Fibroblast of lung (primary cell): ENCODE data around the gene EFCAB14. TPM values are rescaled to one million over a fixed set of nuclear protein-coding genes. Genes with fewer than 3 reads are reported as not detected.

ENCODE experiments used
- DNase-seq, 2 donors: peaks; one replicate each; pipeline versions ENCODE4 v3.0.0 to v3.0.0-alpha.2; 2010; ENCODE audit warnings: low read depth in 2 of 2
- H2AFZ ChIP-seq: 2 replicates; pipeline ENCODE4 v1.5.1; 2012; ENCODE audit warnings: low read length, control low read depth, inconsistent platforms
- H3K27ac ChIP-seq: 2 replicates; pipeline ENCODE4 v1.5.1; 2011; ENCODE audit warnings: low read length, control low read depth; ENCODE audit not compliant: insufficient read depth
- H3K27me3 ChIP-seq: 2 replicates; pipeline ENCODE4 v1.5.1; 2011; ENCODE audit warnings: mild to moderate bottlenecking, low read length; ENCODE audit not compliant: control insufficient read depth, insufficient read depth
- H3K36me3 ChIP-seq: 2 replicates; pipeline ENCODE4 v1.5.1; 2011; ENCODE audit warnings: low read length; ENCODE audit not compliant: control insufficient read depth, insufficient read depth
- H3K4me1 ChIP-seq: 2 replicates; pipeline ENCODE4 v1.5.1; 2011; ENCODE audit warnings: low read length; ENCODE audit not compliant: control insufficient read depth, insufficient read depth; ENCODE audit errors: extremely low read depth
- H3K4me2 ChIP-seq: 2 replicates; pipeline ENCODE4 v1.5.1; 2011; ENCODE audit warnings: low read length, control low read depth; ENCODE audit not compliant: insufficient read depth; ENCODE audit errors: extremely low read depth
- H3K4me3 ChIP-seq, 4 experiments: fragments of 200-600 bp in 1 of 4; sonication (generic) in 1 of 4; replicated peaks in 1 of 4; 2 replicates each; pipeline ENCODE4 v1.5.1; 2011 to 2016; ENCODE audit warnings: low read length in 4 of 4, low read depth in 3 of 4, mild to moderate bottlenecking in 3 of 4, control low read depth in 2 of 4, inconsistent platforms in 1 of 4, mixed read lengths in 1 of 4; ENCODE audit not compliant: insufficient read depth in 1 of 4; ENCODE audit errors: control extremely low read depth in 1 of 4
- H3K79me2 ChIP-seq: 2 replicates; pipeline ENCODE4 v1.5.1; 2012; ENCODE audit warnings: mild to moderate bottlenecking, low read length, inconsistent platforms; ENCODE audit not compliant: control insufficient read depth, insufficient read depth
- H3K9ac ChIP-seq: 2 replicates; pipeline ENCODE4 v1.5.1; 2011; ENCODE audit warnings: mild to moderate bottlenecking, low read length, control low read depth; ENCODE audit not compliant: insufficient read depth
- H3K9me3 ChIP-seq: 2 replicates; pipeline ENCODE4 v1.5.1; 2012; ENCODE audit warnings: low read depth, low read length; ENCODE audit not compliant: control insufficient read depth, insufficient read depth
- H4K20me1 ChIP-seq: 2 replicates; pipeline ENCODE4 v1.5.1; 2011; ENCODE audit warnings: low read length; ENCODE audit not compliant: control insufficient read depth, insufficient read depth; ENCODE audit errors: extremely low read depth
- CTCF ChIP-seq, 2 donors: IDR thresholded peaks in 1 of 2; conservative IDR thresholded peaks in 1 of 2; 1 replicate in 1 of 2; 2 replicates in 1 of 2; pipeline ENCODE4 v1.5.1; 2011 to 2012; ENCODE audit warnings: low read length in 2 of 2, control low read depth in 1 of 2, inconsistent platforms in 1 of 2, low read depth in 1 of 2, mild to moderate bottlenecking in 1 of 2
- EZH2 ChIP-seq: IDR thresholded peaks from 2 replicates; pipeline ENCODE4 v1.5.1; 2012; ENCODE audit warnings: low read length, control low read depth, mild to moderate bottlenecking; ENCODE audit errors: missing control alignments
- polyA plus RNA-seq, 2 donors: library from polyadenylated mRNA; depleted of rRNA in 1 of 2; stranded (reverse) in 1 of 2; unstranded in 1 of 2; fragments of >200 nt; gene quantifications; 2 replicates each; pipeline ENCODE4 v1.2.1, GENCODE V29; 2011 to 2012; ENCODE audit warnings: missing spikeins in 1 of 2
- total RNA-seq: library from RNA; depleted of rRNA; stranded (reverse); fragments of >200 nt; gene quantifications from 2 replicates; pipeline ENCODE4 v1.2.1, GENCODE V29; 2014

The EFCAB14 gene
- total and polyA plus RNA-seq, 2 donors (not counting 1 experiment from before 2014, with no cell fraction given): 35.3 to 65.0 TPM

DNA sequence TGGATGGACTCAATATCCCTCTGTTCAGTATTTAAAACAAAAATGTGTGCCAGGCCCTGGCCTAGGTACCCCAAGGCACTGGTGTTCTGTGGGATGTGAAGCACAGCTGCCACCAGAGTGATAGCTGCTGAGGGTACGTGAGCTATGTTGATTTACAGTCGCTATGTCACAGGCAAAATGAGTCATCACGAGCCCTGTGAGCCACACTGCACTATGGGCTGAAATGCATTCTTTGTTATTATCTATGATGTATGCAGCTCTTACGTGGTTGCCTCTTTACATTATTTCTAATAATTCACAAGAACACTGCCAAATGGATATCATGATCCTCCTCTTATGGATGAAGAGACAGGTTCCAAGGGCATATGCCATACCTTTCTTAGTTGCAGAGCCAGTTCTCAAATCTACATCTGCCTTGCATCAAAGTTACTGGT is 45.1 kb downstream of the EFCAB14 start:
- Histone ChIP-seq H4K20me1 (no peaks in the 10 kb centered on the region), H3K9me3 (no peaks in the 10 kb centered on the region), H3K9ac (no peak overlapping the region), H3K79me2 (no peaks in the 10 kb centered on the region), H3K4me1 (no peaks in the 10 kb centered on the region), H3K36me3 (peaks cover 2% of the 10 kb centered on the region), H2AFZ (no peak overlapping the region), H3K27ac (no peak overlapping the region), H3K4me2 (no peak overlapping the region), H3K4me3 (no peak overlapping the region), H3K27me3 (no peaks in the 10 kb centered on the region)
- no peak for TF ChIP-seq CTCF (conservative IDR thresholded peaks at IDR 0.05 in 1 of 2, IDR thresholded peaks at IDR 0.05 in 1 of 2; ENCODE audit: low read depth in 1 of 2, low read length in 2 of 2)
- TF ChIP-seq EZH2: no peak
- DNase-seq: peak; percentile 30 to 40

DNA sequence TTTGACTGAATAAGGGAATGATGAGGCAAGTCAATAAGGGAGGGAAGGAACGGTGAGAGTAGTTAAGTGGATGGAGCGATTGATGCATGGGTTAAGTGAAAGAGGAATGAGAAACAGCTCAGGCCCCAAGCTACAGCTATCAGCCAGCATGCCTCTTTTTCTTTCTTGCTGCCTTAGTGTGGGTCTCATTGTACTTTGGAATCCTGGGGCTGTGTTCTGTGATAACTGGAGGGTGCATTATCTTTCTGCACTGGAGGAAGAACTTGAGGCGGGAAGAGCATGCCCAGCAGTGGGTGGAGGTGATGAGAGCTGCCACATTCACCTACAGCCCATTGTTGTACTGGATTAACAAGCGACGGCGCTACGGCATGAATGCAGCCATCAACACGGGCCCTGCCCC is 46.2 kb downstream of the EFCAB14 start:
- Histone ChIP-seq H3K27me3 (no peaks in the 10 kb centered on the region), H3K79me2 (peaks cover under 1% of the 10 kb centered on the region), H3K4me2 (no peak overlapping the region), H2AFZ (no peak overlapping the region), H3K4me3 (no peak overlapping the region), H3K4me1 (no peaks in the 10 kb centered on the region), H3K36me3 (no peaks in the 10 kb centered on the region), H4K20me1 (no peaks in the 10 kb centered on the region), H3K27ac (no peak overlapping the region), H3K9me3 (no peaks in the 10 kb centered on the region), H3K9ac (no peak overlapping the region)
- TF ChIP-seq EZH2 (no peak), CTCF (conservative IDR thresholded peaks at IDR 0.05 in 1 of 2, IDR thresholded peaks at IDR 0.05 in 1 of 2; ENCODE audit: low read depth in 1 of 2, low read length in 2 of 2) (no peak)
- no peak for DNase-seq

DNA sequence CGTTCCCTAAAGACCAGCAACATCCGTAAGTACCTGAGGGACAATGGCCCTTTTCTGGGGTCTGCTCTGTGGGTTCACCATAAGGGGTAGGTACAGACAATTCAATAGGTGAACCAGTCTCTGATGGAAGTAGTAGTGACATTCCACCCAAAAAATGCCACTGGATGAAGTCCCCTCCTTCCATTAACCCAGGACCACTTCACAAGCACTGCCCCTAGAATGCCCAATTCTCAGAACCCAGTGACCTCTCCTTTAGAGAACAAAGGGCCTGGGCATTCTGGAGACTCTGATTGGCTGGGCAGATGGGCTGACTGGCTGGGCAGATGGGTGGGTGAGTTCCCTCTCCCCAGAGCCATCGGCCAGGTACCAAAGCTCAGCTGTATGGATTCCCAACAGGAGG is 47.4 kb downstream of the EFCAB14 start, which contains the start of gene TEX38:
Gene TEX38, plus strand, starts transcription at position 301 of the 400 bp plus-strand sequence. Its CDS starts 81 bp downstream, at position 382.
- no peak within 1 kb of the TSS for H3K4me2 ChIP-seq
- no peaks in the 10 kb centered on the region for H3K27me3 ChIP-seq
- no peak within 1 kb of the TSS for H3K9ac ChIP-seq
- no peak within 1 kb of the TSS for H3K27ac ChIP-seq
- TF ChIP-seq CTCF (conservative IDR thresholded peaks at IDR 0.05 in 1 of 2, IDR thresholded peaks at IDR 0.05 in 1 of 2; ENCODE audit: low read depth in 1 of 2, low read length in 2 of 2) (no peak), EZH2 (no peak)
- no peak within 1 kb of the TSS for H3K4me3 ChIP-seq
- DNase-seq: no peak
- no peaks in the 10 kb centered on the region for H4K20me1 ChIP-seq
- peaks cover 6% of the 10 kb centered on the region for H3K79me2 ChIP-seq
- H3K9me3 ChIP-seq: no peaks in the 10 kb centered on the region
- no peak within 1 kb of the TSS for H2AFZ ChIP-seq
- peaks cover 2% of the 10 kb centered on the region for H3K4me1 ChIP-seq
- H3K36me3 ChIP-seq: no peaks in the 10 kb centered on the region
